NB4 (cell line): ENCODE results near the gene PSMC5.
"Not testable (repeated sequence)": the region's sequence is repeated elsewhere in the genome, so short reads cannot be mapped to it uniquely, and the experiment has no call there.

ENCODE experiments used
- DNase-seq: peaks from one replicate; pipeline ENCODE4 v3.0.0; 2010; ENCODE audit warnings: low read depth
- H3K4me3 ChIP-seq: one replicate; pipeline ENCODE4 v1.5.1; 2011; ENCODE audit warnings: mild to moderate bottlenecking, low read depth, low read length, moderate library complexity
- MYC ChIP-seq: IDR thresholded peaks from 2 replicates; pipeline ENCODE4 v1.6.1; 2011; ENCODE audit warnings: low read depth, low read length
- POLR2A ChIP-seq: IDR thresholded peaks from 2 replicates; pipeline ENCODE4 v1.6.1; 2011; ENCODE audit warnings: mild to moderate bottlenecking; ENCODE audit not compliant: insufficient read length; ENCODE audit errors: extremely low read depth
- TF ChIP-seq, protein P1 (sequence below): IDR thresholded peaks from 2 replicates; pipeline ENCODE4 v1.6.1; 2011; ENCODE audit warnings: low read depth, low read length
- TF ChIP-seq, protein P2 (sequence below): IDR thresholded peaks from one replicate; pipeline ENCODE4 v1.5.1; 2012; ENCODE audit warnings: low read depth, low read length

The PSMC5 gene

DNA sequence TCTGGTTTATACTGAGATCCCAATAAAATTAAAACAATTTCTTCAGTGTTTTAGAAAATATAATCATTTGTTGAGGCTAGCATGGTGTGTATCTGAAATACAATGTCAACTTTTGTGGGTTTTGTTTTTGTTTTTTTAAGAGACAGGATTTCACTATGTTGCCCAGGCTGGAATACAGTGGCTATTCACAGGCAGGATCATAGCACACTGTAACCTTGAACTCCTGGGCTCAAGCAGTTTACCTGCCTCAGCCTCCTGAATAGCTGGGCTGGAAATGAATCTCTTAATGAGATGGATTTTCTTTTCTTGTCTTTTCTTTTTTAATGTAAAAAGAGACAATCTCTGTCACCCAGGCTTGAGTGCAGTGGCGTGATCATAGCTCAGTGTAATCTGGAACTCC lies 41.1 kb upstream of the PSMC5 start:
- no peak for TF ChIP-seq MYC
- TF ChIP-seq POLR2A: no peak
- TF ChIP-seq, protein P1, sequence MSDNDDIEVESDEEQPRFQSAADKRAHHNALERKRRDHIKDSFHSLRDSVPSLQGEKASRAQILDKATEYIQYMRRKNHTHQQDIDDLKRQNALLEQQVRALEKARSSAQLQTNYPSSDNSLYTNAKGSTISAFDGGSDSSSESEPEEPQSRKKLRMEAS: no peak
- TF ChIP-seq, protein P2, sequence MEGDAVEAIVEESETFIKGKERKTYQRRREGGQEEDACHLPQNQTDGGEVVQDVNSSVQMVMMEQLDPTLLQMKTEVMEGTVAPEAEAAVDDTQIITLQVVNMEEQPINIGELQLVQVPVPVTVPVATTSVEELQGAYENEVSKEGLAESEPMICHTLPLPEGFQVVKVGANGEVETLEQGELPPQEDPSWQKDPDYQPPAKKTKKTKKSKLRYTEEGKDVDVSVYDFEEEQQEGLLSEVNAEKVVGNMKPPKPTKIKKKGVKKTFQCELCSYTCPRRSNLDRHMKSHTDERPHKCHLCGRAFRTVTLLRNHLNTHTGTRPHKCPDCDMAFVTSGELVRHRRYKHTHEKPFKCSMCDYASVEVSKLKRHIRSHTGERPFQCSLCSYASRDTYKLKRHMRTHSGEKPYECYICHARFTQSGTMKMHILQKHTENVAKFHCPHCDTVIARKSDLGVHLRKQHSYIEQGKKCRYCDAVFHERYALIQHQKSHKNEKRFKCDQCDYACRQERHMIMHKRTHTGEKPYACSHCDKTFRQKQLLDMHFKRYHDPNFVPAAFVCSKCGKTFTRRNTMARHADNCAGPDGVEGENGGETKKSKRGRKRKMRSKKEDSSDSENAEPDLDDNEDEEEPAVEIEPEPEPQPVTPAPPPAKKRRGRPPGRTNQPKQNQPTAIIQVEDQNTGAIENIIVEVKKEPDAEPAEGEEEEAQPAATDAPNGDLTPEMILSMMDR: no peak
- no peak for DNase-seq
- H3K4me3 ChIP-seq: no peak overlapping the region

DNA sequence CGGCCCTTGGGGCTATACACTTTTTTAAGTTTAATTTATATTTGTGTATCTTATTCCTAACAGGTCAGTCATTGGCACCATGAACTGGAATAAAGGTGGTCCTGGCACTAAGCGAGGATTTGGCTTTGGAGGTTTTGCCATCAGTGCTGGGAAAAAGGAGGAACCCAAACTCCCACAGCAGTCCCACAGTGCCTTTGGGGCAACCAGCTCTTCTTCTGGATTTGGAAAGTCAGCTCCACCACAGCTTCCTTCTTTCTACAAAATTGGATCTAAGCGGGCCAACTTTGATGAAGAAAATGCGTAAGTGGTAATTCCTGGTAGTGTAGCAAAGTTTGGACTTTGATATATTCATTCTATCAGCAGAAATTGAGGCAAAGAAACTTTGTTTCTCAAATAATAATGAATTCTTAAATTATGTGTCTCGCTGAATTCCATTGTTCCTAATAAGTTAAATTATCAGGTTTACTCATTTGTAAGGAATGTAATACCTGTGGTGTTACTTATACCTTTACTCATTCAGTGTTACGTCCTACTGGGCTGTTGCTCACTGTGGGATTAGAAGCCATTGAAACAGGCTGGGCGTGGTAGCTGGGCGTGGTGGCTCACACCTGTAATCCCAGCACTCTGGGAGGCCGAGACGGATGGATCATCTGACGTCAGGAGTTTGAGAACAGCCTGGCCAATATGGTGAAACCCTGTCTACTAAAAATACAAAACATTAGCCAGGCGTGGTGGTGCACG lies 40.1 kb upstream of the PSMC5 start:
- TF ChIP-seq POLR2A: no peak
- TF ChIP-seq, protein P2: no peak
- TF ChIP-seq, protein P1: no peak
- TF ChIP-seq MYC: no peak
- no peak overlapping the region for H3K4me3 ChIP-seq
- no peak for DNase-seq

DNA sequence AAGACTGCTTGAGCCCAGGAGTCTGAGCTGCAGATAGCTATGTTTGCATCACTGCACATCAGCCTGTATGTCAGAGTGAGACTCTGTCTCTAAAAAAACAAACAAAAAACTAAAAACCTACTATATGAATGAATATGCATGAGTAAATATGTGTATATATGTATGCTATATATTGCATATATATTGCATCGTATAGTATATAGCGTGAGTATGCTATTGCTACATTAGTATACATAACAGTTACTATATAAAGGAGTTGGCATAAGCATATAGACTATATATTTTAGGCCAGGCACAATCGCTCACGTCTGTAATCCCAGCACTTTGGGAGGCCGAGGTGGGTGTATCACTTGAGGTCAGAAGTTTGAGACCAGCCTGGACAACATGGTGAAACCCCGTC lies 37.2 kb upstream of the PSMC5 start:
- no peak for TF ChIP-seq POLR2A
- TF ChIP-seq, protein P1: no peak
- no peak for TF ChIP-seq MYC
- TF ChIP-seq, protein P2: no peak
- DNase-seq: no peak
- H3K4me3 ChIP-seq: no peak overlapping the region

DNA sequence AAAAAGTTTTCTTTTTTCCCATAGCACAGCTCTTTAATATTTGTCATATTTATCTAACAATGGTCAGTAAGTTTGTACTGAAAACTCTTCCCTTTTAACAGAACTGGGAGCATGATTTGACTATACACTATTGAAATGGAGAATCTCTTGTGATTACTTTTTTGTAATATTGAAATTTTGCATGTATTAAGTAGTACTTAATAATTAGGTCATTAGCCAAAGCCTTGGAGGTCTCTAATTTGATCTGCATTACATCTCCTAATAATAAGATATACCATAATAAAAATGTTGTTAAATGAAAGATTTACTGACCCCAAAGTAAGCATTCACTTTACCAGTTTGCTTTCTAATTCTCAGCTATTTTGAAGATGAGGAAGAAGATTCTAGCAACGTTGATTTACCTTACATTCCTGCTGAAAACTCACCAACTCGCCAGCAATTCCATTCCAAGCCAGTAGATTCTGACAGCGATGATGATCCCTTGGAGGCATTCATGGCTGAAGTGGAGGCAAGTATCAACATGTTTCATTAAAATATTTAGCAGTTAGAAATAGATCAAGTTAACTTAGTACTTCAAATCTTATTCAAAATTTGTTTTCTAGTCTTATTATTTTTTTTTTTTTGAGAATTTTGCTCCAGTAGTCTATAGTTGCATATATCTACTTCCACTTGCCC lies 35.0 kb upstream of the PSMC5 start:
- no peak for DNase-seq
- H3K4me3 ChIP-seq: no peak overlapping the region
- TF ChIP-seq, protein P1: no peak
- TF ChIP-seq, protein P2: no peak
- TF ChIP-seq POLR2A (no peak), MYC (no peak)

DNA sequence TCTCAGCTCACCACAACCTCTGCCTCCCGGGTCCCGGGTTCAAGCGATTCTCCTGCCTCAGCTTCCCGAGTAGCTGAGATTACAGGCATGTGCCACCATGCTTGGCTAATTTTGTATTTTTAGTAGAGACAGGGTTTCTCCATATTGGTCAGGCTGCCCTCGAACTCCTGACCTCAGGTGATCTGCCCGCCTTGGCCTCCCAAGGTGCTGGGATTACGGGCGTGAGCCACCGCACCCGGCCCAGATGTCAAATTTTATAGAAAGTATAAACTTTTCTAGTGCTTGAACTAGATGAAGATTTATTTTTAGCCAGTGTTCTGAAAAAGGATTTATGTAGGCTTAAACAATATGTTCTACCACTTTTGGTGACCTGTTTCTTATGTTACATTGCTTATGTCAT lies 30.9 kb upstream of the PSMC5 start:
- not testable (repeated sequence) for H3K4me3 ChIP-seq, DNase-seq

DNA sequence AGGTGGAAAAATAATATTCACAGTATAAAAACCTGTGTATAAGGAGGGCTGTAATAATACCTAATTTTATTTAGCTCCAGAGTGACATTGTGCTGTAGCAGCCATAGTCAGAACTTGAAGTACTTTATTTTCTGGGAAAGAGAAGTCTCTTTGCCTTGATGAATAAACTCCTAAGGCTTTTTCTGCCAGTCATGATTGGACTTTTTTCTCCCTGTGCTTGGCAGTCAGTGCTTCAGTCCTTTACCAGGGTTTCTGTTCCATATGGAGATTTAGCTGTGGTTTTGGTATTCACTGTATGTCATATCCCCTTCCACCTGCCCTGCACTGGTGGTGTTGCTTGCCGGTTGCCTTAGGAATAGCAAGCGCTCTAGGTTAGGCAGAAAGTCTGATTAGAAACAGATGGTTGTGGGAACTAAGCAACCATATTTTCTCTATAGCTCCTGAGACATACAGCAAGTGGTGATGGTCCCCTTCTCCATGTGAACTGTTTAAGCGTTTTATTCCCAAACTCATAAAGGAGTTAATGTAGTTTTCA lies 28.6 kb upstream of the PSMC5 start:
- no peak for DNase-seq
- TF ChIP-seq, protein P1: no peak
- no peak for TF ChIP-seq MYC
- TF ChIP-seq, protein P2: no peak
- no peak for TF ChIP-seq POLR2A

More for the DNA sequence above, 28.6 kb upstream of the PSMC5 start:
- no peak overlapping the region for H3K4me3 ChIP-seq
